Muscle of leg (tissue), 11 donors: Measurements from ENCODE around the gene KIF15. TPM values are rescaled to one million over a fixed set of nuclear protein-coding genes. Genes with fewer than 3 reads are reported as not detected.

Experiments
- DNase-seq: peaks from one replicate; pipeline ENCODE4 v3.0.0; 2013
- H3K27ac ChIP-seq: one replicate; pipeline ENCODE4 v1.5.1; 2013; ENCODE audit warnings: mild to moderate bottlenecking, low read length, control low read depth
- H3K27me3 ChIP-seq: one replicate; pipeline ENCODE4 v1.6.1; 2013; ENCODE audit warnings: low read length; ENCODE audit not compliant: control insufficient read depth, insufficient read depth
- H3K36me3 ChIP-seq: one replicate; pipeline ENCODE4 v1.6.1; 2013; ENCODE audit warnings: low read length; ENCODE audit not compliant: control insufficient read depth, insufficient read depth
- H3K4me1 ChIP-seq: one replicate; pipeline ENCODE4 v1.6.1; 2013; ENCODE audit warnings: low read length; ENCODE audit not compliant: control insufficient read depth, insufficient read depth
- H3K4me3 ChIP-seq: one replicate; pipeline ENCODE4 v1.5.1; 2013; ENCODE audit warnings: low read length, control low read depth
- H3K9me3 ChIP-seq: replicated peaks from 2 replicates; pipeline ENCODE4 v1.6.1; 2013; ENCODE audit warnings: low read depth, low read length; ENCODE audit not compliant: control insufficient read depth
- WGBS: methylation state at CpG from one replicate; pipeline ENCODE4 v1.1.5; 2013; ENCODE audit warnings: missing lambda C conversion rate; ENCODE audit not compliant: insufficient coverage; 5-methylcytosine and 5-hydroxymethylcytosine counted together
- polyA plus RNA-seq, 8 donors: library from polyadenylated mRNA; unstranded; fragments of 120-200 nt; gene quantifications; one replicate each; pipeline versions ENCODE4 v1.2.1 to v1.2.3, GENCODE V29; 2013; ENCODE audit warnings: inconsistent platforms in 1 of 8, low replicate concordance in 1 of 8; ENCODE audit not compliant: insufficient read length in 8 of 8, insufficient read depth in 1 of 8
- total RNA-seq: library from RNA; stranded (reverse); fragments of 120-200 nt; gene quantifications from one replicate; pipeline ENCODE4 v1.2.4, GENCODE V29; 2013

KIF15 gene
- total and polyA plus RNA-seq, 9 donors = 9.6 to 20.3 (median 12.7) TPM

DNA sequence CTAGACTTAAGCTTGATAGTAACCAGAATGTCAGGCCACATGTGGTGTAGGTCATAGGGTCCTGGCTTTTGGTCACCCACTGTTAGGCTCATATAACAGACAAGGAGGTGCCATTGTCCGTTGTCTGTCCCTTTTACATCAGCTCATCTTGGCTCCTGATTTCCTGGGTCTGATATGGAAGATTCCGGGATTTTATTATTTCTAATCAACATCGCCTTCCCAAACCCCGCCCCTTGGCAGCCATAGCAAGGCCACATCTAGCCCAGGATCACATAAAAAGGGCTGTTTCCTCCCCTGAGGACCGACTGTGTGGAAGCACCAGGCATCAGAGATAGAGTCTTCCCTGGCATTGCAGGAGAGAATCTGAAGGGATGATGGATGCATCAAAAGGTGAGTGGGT is 112.7 kb downstream of the KIF15 start, which contains the start of gene TGM4:
TGM4 (plus strand) TSS at position 301 of the 400 bp plus-strand sequence; CDS start at position 372, 71 bp downstream.
- Histone ChIP-seq H3K9me3 (no peaks in the 10 kb centered on the region), H3K4me3 (no peak within 1 kb of the TSS), H3K4me1 (no peaks in the 10 kb centered on the region), H3K36me3 (no peaks in the 10 kb centered on the region), H3K27me3 (no peaks in the 10 kb centered on the region), H3K27ac (no peak within 1 kb of the TSS)
- WGBS = 100% methylated on average over 1 of the region's 5 CpGs
- DNase-seq = no peak

DNA sequence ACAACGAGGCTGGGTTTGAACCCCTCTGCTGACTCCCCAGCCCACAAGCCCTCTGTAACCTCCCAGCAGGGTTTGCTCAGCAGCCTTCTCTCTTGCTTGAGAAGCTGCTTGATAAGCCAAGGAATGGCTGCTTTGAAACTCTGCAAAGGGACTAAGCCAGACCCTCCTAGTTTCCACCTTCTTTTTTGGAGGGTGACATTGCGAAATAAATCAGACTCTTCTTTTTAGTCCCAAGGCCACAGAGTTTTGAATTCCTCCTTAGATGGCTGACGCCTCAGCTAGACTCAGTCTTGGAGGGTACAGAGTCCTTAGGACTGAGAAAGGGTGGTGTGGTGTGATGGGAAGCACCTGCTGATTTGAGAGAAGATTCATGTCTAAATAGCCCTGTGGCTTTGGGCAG is 114.0 kb downstream of the KIF15 start:
- Histone ChIP-seq H3K4me3 (no peak overlapping the region), H3K36me3 (no peaks in the 10 kb centered on the region), H3K27me3 (no peaks in the 10 kb centered on the region), H3K9me3 (no peaks in the 10 kb centered on the region), H3K4me1 (no peaks in the 10 kb centered on the region), H3K27ac (no peak overlapping the region)
- DNase-seq = no peak
- WGBS = 77% methylated on average over 2 of the region's 3 CpGs

DNA sequence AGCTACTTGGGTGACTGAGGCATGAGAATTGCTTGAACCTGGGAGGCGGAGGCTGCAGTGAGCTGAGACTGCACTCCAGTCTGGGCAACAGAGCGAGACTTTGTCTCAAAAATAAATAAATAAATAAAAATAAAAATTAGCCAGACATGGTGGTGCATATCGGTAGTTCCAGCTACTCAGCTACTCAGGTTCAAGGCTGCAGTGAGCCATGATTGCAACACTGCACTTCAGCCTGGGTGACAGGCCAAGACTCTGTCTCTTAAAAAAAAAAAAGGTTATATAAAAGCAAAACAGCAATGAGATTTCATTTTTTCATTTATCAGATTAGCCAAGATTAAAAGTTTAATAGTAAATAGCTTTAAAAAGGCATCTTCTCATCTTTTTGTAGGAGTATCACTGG is 115.7 kb downstream of the KIF15 start:
- 100% methylated on average over 1 of the region's 3 CpGs for WGBS
- no peaks in the 10 kb centered on the region for H3K9me3 ChIP-seq
- no peaks in the 10 kb centered on the region for H3K27me3 ChIP-seq
- no peaks in the 10 kb centered on the region for H3K4me1 ChIP-seq
- no peak overlapping the region for H3K4me3 ChIP-seq
- no peaks in the 10 kb centered on the region for H3K36me3 ChIP-seq
- H3K27ac ChIP-seq = no peak overlapping the region
- DNase-seq = no peak

DNA sequence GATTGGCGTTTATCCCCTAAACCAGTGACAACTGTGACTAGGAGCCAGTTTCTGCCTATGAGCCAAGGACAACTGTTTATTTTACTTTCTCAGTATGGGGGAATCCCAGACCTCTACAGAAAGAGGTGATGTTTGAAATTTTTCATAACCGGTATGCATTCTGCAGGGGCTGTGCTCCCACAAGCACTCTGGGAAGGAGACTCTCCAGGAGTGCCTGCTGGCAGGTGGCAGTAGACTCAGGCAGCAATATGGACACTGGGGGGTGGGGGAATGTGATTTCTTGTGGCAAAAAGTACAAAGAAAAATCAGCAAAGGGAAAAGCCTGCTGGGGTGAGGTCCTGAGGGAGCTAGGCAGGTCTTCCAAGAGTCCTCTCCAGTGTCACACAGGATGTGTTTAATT is 118.7 kb downstream of the KIF15 start:
- Histone ChIP-seq H3K4me1 (peaks cover 6% of the 10 kb centered on the region), H3K9me3 (no peaks in the 10 kb centered on the region), H3K4me3 (no peak overlapping the region), H3K36me3 (no peaks in the 10 kb centered on the region), H3K27me3 (no peaks in the 10 kb centered on the region), H3K27ac (no peak overlapping the region)
- DNase-seq = no peak
- 92% methylated on average over 2 of the region's 2 CpGs for WGBS

DNA sequence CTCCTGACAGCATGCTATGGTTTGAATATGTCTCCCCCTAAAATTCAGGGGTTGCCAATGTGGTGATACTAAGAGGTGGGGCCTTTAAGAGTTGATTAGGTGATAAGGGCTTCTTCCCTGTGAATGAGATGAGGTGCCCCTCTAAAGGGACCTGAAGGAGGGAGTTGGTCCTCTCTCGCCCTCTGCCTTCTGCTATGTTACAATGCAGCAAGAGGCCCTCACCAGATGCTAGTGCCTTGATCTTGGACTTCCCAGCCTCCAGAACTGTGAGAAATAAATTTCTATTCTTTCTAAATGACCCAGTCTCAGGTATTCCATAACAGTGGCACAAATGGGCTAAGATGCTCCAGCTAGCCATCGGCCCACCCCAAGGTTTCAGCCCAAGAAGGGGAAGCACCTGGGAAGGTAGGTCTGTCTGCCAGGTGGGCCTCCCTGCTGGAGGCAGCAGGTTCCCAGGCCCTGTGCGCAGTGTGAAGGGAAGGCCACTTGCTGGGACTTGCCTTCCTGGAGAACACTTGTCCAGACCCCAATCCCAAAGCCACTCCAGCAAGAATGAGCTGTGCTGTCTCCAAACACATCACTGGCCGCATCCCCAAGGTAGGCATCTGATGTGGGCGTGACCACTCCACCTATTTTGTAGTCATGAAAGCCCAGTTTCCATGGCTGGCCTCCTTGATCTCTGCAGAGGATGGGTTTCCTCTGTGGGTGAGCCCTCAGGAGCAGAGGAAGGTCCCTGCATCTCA is 121.8 kb downstream of the KIF15 start:
- DNase-seq = no peak
- peaks cover 6% of the 10 kb centered on the region for H3K4me1 ChIP-seq
- no peak overlapping the region for H3K4me3 ChIP-seq
- 94% methylated on average over 3 of the region's 5 CpGs for WGBS
- no peaks in the 10 kb centered on the region for H3K9me3 ChIP-seq
- H3K36me3 ChIP-seq = no peaks in the 10 kb centered on the region
- no peak overlapping the region for H3K27ac ChIP-seq
- peaks cover 5% of the 10 kb centered on the region for H3K27me3 ChIP-seq

DNA sequence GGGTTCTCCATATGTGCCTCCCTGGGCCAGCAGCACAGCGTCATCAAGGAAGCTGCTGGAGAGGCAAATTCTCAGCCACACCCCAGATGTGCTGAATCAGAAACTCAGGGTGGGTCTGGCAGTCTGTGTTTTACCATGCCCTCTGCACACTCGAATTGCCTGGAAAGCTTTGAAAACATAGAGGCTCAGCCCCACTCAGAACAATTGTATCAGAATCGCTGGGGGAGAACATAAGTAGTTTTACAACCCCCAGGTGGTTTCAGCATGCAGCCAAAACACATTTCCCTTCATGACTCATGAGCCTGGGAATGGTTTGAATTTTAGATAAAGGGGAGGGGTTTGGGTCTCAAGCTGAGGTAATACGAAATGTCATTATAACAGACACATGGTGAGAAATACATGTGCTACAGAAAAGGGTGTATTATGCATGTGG is 122.4 kb downstream of the KIF15 start:
- peak; percentile 89 for DNase-seq
- Histone ChIP-seq H3K4me1 (peaks cover 6% of the 10 kb centered on the region), H3K4me3 (no peak overlapping the region), H3K27ac (no peak overlapping the region), H3K36me3 (no peaks in the 10 kb centered on the region), H3K9me3 (no peaks in the 10 kb centered on the region), H3K27me3 (peaks cover 5% of the 10 kb centered on the region)
- 7% methylated on average over 2 of the region's 4 CpGs for WGBS

DNA sequence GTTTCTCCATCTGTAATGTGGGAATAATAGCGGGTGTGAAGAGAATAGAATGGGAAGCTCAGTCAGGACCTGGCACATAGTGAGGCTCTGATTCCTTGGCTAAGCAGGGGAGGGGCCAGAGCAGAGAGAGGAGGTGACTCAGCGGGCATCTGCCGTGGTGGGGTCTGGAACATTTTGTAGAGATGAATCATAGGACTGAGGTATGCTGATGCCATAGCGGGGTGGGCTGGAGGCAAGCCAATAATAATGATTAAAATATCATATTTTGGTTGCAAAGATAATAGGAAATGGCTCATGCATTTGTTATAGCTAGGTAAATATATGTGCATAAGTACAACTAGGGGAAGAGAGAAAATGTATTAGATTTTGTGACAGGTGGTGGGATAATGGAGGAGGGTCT is 124.0 kb downstream of the KIF15 start:
- whole genome bisulfite sequencing = 60% methylated on average over 1 of the region's 4 CpGs
- peaks cover 5% of the 10 kb centered on the region for H3K27me3 ChIP-seq

DNA sequence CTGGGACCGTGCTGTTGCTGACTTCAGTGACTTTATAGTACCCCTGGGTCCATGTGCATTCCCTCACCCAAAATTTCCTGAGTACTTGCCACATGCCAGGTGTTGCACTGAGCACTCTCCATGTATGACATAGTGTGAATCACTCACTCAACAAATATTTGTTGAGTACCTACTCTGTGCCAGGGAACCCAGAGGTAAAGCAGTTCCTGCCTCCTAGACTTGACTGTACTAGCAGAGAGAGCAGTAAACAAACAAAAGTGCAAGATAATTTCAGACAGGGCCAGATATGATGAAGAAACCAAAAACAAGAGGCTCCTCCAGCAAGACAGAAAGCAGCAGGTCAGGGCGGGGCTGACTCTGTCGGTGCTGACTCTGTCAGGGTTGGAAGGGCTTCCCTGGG is 125.0 kb downstream of the KIF15 start:
- Histone ChIP-seq H3K27me3 (peaks cover 5% of the 10 kb centered on the region), H3K9me3 (no peaks in the 10 kb centered on the region), H3K27ac (no peak overlapping the region), H3K36me3 (no peaks in the 10 kb centered on the region), H3K4me1 (peaks cover 6% of the 10 kb centered on the region), H3K4me3 (no peak overlapping the region)
- DNase-seq = no peak
- WGBS = 65% methylated on average over 3 of the region's 3 CpGs

More for the DNA sequence above, 124.0 kb downstream of the KIF15 start:
- Histone ChIP-seq H3K4me3 (no peak overlapping the region), H3K4me1 (peaks cover 6% of the 10 kb centered on the region), H3K9me3 (no peaks in the 10 kb centered on the region), H3K27ac (no peak overlapping the region), H3K36me3 (no peaks in the 10 kb centered on the region)
- DNase-seq = no peak

DNA sequence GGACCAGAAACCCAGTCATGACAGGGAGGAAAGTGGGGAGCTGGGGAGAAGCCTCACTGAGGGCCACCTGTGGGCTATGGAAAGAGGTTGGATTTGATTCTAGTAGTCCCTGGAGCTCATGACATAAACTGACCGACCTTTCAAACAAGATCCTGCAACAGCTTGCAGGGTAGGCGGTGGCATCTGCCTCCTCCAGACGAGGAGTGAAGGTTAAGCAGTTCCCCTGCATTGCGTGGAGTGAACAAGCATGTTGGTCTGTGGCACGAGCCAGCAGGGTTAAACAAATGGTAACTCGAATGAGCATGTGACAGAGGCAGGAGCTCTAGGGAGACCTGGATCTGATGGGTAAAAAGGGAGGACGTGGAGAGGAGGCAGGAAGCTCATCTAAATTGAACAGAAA is 125.5 kb downstream of the KIF15 start:
- H3K4me1 ChIP-seq = peaks cover 6% of the 10 kb centered on the region
- 70% methylated on average over 7 of the region's 7 CpGs for WGBS
- no peaks in the 10 kb centered on the region for H3K9me3 ChIP-seq
- no peak overlapping the region for H3K4me3 ChIP-seq
- no peak for DNase-seq
- H3K36me3 ChIP-seq = no peaks in the 10 kb centered on the region
- H3K27ac ChIP-seq = no peak overlapping the region
- H3K27me3 ChIP-seq = peaks cover 5% of the 10 kb centered on the region

DNA sequence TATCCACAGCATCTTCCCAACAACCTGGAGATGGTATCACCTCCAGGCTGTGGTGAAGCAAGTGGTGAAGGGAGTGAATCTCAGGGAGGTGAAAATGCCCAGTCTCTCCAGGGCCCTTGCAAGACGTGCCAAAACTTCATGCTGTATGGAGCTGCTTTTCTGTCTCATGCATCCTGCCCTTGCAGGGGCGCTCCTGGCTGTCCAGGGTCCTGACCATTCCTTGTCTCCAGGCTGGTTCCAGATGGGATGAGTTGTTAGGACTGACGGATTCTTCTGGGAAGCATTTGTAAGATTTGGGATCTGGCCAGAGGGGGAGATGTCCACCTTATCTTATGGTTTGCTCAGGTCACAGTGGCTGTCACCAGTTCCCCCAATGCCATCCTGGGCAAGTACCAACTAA is 128.7 kb downstream of the KIF15 start:
- no peak overlapping the region for H3K27ac ChIP-seq
- H3K4me3 ChIP-seq = no peak overlapping the region
- no peaks in the 10 kb centered on the region for H3K4me1 ChIP-seq
- H3K27me3 ChIP-seq = peaks cover 5% of the 10 kb centered on the region
- H3K9me3 ChIP-seq = no peaks in the 10 kb centered on the region
- 43% methylated on average over 2 of the region's 3 CpGs for WGBS
- no peaks in the 10 kb centered on the region for H3K36me3 ChIP-seq
- no peak for DNase-seq
